MCF 10A (cell line): ENCODE measurements around the gene CAP1. TPM values are rescaled to one million over a fixed set of nuclear protein-coding genes. Genes with fewer than 3 reads are reported as not detected.

Experiments
- BruUV-seq: library from RNA; stranded (reverse); fragments of 400-500 nt; replicated peaks from 2 replicates; lab custom pipeline; 2021; lab: Mats Ljungman, UMichigan
- CTCF ChIA-PET: fragments of 300-600 bp; sonication (Branson Sonifier 250); formaldehyde crosslinking; extraction: SDS; loops from one replicate; lab custom pipeline; 2021; ENCODE audit warnings: antibody characterized with exemption, inconsistent platforms; lab: Yijun Ruan, JAX
- POLR2A ChIA-PET: fragments of 300-600, 350-650 bp; sonication (Branson Sonifier 250); formaldehyde crosslinking; extraction: SDS; loops from one replicate; lab custom pipeline; 2020; ENCODE audit warnings: antibody characterized with exemption, inconsistent platforms; lab: Yijun Ruan, JAX
- DNase-seq: peaks from one replicate; pipeline ENCODE4 v3.0.0-alpha.2; 2018; ENCODE audit not compliant: unreplicated experiment
- H3K27ac Mint-ChIP-seq: one replicate; pipeline ENCODE4 v1.8.0; 2022; ENCODE audit warnings: mild to moderate bottlenecking, low read depth, mixed read lengths; ENCODE audit not compliant: unreplicated experiment
- H3K27me3 Mint-ChIP-seq: one replicate; pipeline ENCODE4 v1.8.0; 2022; ENCODE audit warnings: mixed read lengths; ENCODE audit not compliant: insufficient read depth, unreplicated experiment
- H3K36me3 Mint-ChIP-seq: one replicate; pipeline ENCODE4 v1.8.0; 2022; ENCODE audit warnings: mild to moderate bottlenecking, moderate library complexity, mixed read lengths; ENCODE audit not compliant: insufficient read depth, unreplicated experiment
- H3K4me1 Mint-ChIP-seq: one replicate; pipeline ENCODE4 v1.8.0; 2022; ENCODE audit warnings: mixed read lengths; ENCODE audit not compliant: insufficient read depth, unreplicated experiment
- H3K4me3 Mint-ChIP-seq: one replicate; pipeline ENCODE4 v1.8.0; 2022; ENCODE audit warnings: mild to moderate bottlenecking, moderate library complexity, mixed read lengths; ENCODE audit not compliant: unreplicated experiment
- H3K9me3 Mint-ChIP-seq: one replicate; pipeline ENCODE4 v1.8.0; 2022; ENCODE audit warnings: mixed read lengths; ENCODE audit not compliant: unreplicated experiment
- intact Hi-C: fragments of 100-400 bp; cut with micrococcal nuclease; formaldehyde crosslinking; loops from 2 replicates; pipeline ENCODE4 v1.14.1; 2022
- total RNA-seq: library from RNA; stranded (reverse); gene quantifications from 2 replicates; pipeline ENCODE4 v1.2.3, GENCODE V29; 2022
- TF ChIP-seq, protein P1 (sequence below): fragments of 200-600 bp; IDR thresholded peaks from one replicate; pipeline ENCODE4 v1.8.0; 2022; ENCODE audit warnings: antibody characterized with exemption, mild to moderate bottlenecking; ENCODE audit not compliant: unreplicated experiment

CAP1 gene
- total RNA-seq, 1 experiment from 2014 or later: 297 TPM

DNA sequence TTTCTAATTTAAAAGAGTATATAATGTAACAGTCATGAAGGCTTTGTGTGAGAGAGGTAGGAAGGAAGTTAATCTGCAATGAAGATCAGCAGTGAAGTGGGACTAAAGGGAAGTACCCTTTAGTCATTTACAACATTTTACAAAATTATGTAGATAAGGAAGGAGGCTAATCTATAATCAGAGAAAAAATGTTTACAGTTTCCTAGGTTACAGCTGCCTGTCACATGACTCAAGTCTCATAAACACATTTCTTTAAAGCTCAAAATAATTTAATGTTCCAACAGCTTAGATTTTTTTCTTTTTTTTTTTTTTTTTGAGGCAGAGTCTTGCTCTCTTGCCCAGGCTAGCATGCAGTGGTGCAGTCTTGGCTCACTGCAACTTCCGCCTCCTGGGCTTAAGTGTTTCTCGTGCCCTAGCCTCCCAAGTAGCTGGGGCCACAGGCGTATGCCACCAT, 26.2 kb upstream of the CAP1 start:
- Mint-ChIP-seq H3K27me3 (no peaks in the 10 kb centered on the region), H3K4me3 (no peak overlapping the region), H3K4me1 (peaks cover 17% of the 10 kb centered on the region), H3K36me3 (no peaks in the 10 kb centered on the region), H3K27ac (peak overlapping the region; percentile 82), H3K9me3 (no peaks in the 10 kb centered on the region)
- intact Hi-C loops: no loop called here
- ChIA-PET CTCF (interaction anchor here (0.6 to 3.2 kb wide), 5 partner anchors 17 to 95 kb away, joined by 3 to 22 read pairs (median 6); no protein-coding TSS in a partner anchor), POLR2A (interaction anchor here (0.6 to 3.5 kb wide), 7 partner anchors 10 to 168 kb away, joined by 3 to 28 read pairs (median 7); partner anchors contain the start of genes CAP1 and MFSD2A)
- DNase-seq: no peak
- TF ChIP-seq, protein P1, sequence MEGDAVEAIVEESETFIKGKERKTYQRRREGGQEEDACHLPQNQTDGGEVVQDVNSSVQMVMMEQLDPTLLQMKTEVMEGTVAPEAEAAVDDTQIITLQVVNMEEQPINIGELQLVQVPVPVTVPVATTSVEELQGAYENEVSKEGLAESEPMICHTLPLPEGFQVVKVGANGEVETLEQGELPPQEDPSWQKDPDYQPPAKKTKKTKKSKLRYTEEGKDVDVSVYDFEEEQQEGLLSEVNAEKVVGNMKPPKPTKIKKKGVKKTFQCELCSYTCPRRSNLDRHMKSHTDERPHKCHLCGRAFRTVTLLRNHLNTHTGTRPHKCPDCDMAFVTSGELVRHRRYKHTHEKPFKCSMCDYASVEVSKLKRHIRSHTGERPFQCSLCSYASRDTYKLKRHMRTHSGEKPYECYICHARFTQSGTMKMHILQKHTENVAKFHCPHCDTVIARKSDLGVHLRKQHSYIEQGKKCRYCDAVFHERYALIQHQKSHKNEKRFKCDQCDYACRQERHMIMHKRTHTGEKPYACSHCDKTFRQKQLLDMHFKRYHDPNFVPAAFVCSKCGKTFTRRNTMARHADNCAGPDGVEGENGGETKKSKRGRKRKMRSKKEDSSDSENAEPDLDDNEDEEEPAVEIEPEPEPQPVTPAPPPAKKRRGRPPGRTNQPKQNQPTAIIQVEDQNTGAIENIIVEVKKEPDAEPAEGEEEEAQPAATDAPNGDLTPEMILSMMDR: no peak
- no TSS peak for BruUV-seq

- H3K27me3 Mint-ChIP-seq: no peaks in the 10 kb centered on the region
- no peak overlapping the region for H3K4me3 Mint-ChIP-seq
- peak; percentile 76 for DNase-seq
- no peaks in the 10 kb centered on the region for H3K36me3 Mint-ChIP-seq
- ChIA-PET CTCF (interaction anchor here (0.6 to 3.2 kb wide), 6 partner anchors 17 to 163 kb away, joined by 3 to 22 read pairs (median 4); no protein-coding TSS in a partner anchor), POLR2A (interaction anchor here (0.6 to 3.5 kb wide), 10 partner anchors 11 to 360 kb away, joined by 3 to 28 read pairs (median 5); partner anchors contain the start of genes CAP1 and MFSD2A)
- peak overlapping the region; percentile 82 for H3K27ac Mint-ChIP-seq
- no TSS peak for BruUV-seq
- TF ChIP-seq, protein P1: no peak
- no peaks in the 10 kb centered on the region for H3K9me3 Mint-ChIP-seq
- intact Hi-C loops: loop anchor here (5.0 kb wide), 1 partner anchor 33 kb away; no protein-coding TSS in a partner anchor
- H3K4me1 Mint-ChIP-seq: peaks cover 17% of the 10 kb centered on the region
Observed at GRCh38 chr1:40014812-40015594, 25.5 kb upstream of the CAP1 start.

DNA sequence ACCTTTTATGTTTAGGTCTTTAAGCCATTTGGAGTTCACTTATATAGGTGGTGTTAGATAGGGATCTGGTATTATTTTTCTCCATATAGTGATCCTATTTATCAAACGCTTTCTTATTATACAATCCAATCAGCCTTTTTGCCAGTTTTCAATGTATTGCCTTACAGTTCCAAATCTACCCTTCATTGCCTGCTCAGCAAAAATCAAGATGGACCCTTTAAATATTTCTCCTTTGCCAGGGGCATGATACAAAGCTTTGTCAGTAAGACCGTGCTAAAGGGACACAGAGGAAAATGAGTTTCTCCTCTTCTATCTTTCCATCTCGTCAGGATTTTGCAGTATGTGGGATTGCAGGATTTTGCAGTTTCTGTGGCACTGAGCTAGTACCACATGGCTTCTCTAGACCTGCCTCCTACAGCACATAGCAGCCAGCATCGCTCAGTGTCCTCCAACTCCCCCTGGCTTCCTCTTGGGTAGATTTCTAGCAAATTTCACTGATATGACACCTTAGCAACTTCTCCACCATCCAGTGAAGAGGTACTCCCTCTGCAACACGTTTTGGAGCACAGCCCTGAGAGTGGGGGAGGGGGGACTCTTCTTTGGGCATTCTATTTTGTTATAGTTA, 22.5 kb upstream of the CAP1 start:
- Mint-ChIP-seq H3K4me3 (no peak overlapping the region), H3K4me1 (peaks cover 17% of the 10 kb centered on the region), H3K27me3 (no peaks in the 10 kb centered on the region), H3K27ac (no peak overlapping the region), H3K9me3 (no peaks in the 10 kb centered on the region), H3K36me3 (no peaks in the 10 kb centered on the region)
- TF ChIP-seq, protein P1: no peak
- no TSS peak for BruUV-seq
- ChIA-PET CTCF (interaction anchor here (1.8 kb wide), 1 partner anchor 14 kb away, joined by 9 read pairs; no protein-coding TSS in a partner anchor), POLR2A (interaction anchor here (1.2 kb wide), 1 partner anchor 21 kb away, joined by 3 read pairs; no protein-coding TSS in a partner anchor)
- intact Hi-C loops: loop anchor here (5.0 kb wide), 1 partner anchor 36 kb away; no protein-coding TSS in a partner anchor
- no peak for DNase-seq
